Stimulated activated naive CD8-positive, alpha-beta T cell treated with anti-CD3 and anti-CD28 coated beads, Interleukin-15, amount 100 ng/mL, for 72 hours (primary cell): ENCODE data around the gene ZFY.
A peak's percentile ranks its signal among the peaks of the same experiment; 100 is the strongest.

ENCODE experiments used
- ATAC-seq: fragments of 150-1000 bp; cut with Tn5 transposase; 2 replicates; pipeline ENCODE4 v1.10.0; 2021; ENCODE audit warnings: mild to moderate bottlenecking, moderate library complexity
- DNase-seq, 2 donors: peaks; one replicate each; pipeline ENCODE4 v3.0.0; 2021 to 2022
- H3K27ac Mint-ChIP-seq, 2 donors: one replicate each; pipeline ENCODE4 v1.8.0; 2022; ENCODE audit warnings: mild to moderate bottlenecking in 2 of 2, mixed read lengths in 2 of 2, moderate library complexity in 2 of 2
- H3K27me3 Mint-ChIP-seq: one replicate; pipeline ENCODE4 v1.8.0; 2022; ENCODE audit warnings: mixed read lengths
- H3K4me1 Mint-ChIP-seq: one replicate; pipeline ENCODE4 v1.8.0; 2022; ENCODE audit warnings: mild to moderate bottlenecking, mixed read lengths
- H3K4me3 Mint-ChIP-seq, 2 donors: one replicate each; pipeline ENCODE4 v1.8.0; 2022; ENCODE audit warnings: mild to moderate bottlenecking in 2 of 2, mixed read lengths in 2 of 2, moderate library complexity in 1 of 2
- H3K9me3 Mint-ChIP-seq, 2 donors: one replicate each; pipeline ENCODE4 v1.8.0; 2022; ENCODE audit warnings: mixed read lengths in 2 of 2

Gene ZFY

GRCh38 chrY:3007967-3008366 is 72.8 kb downstream of the ZFY start:
- H3K9me3 Mint-ChIP-seq = no peaks in the 10 kb centered on the region
- no peak overlapping the region for H3K4me3 Mint-ChIP-seq
- ATAC-seq (no peak), DNase-seq (no peak)
- H3K4me1 Mint-ChIP-seq = peaks cover 31% of the 10 kb centered on the region
- no peaks in the 10 kb centered on the region for H3K27me3 Mint-ChIP-seq
- peak overlapping the region in 1 of 2 donors; percentile 23 for H3K27ac Mint-ChIP-seq

DNA sequence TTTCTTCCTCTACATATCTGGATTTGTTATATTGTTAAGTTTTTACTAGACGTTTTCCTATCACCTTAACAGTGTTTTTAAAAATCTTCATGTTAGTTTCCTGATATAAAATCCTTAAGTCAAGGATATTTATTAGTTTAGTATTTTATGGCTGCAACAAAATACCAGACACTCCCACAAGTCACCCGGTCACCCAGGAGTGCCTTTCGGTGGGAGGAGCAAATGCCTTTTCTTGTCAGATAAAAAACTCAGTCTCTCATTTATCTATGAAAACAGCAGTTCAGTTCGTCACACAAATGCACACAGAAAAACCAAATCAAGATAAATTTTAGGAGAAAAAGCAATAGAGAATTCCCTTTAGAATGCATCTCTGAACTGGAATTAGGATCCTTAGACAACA is 77.0 kb downstream of the ZFY start:
- no peak for ATAC-seq
- Mint-ChIP-seq H3K9me3 (peaks cover 0 to 6% of the 10 kb centered on the region in 2 donors), H3K4me3 (no peak overlapping the region), H3K27me3 (no peaks in the 10 kb centered on the region), H3K4me1 (peaks cover 18% of the 10 kb centered on the region), H3K27ac (no peak overlapping the region)
- no peak for DNase-seq

DNA sequence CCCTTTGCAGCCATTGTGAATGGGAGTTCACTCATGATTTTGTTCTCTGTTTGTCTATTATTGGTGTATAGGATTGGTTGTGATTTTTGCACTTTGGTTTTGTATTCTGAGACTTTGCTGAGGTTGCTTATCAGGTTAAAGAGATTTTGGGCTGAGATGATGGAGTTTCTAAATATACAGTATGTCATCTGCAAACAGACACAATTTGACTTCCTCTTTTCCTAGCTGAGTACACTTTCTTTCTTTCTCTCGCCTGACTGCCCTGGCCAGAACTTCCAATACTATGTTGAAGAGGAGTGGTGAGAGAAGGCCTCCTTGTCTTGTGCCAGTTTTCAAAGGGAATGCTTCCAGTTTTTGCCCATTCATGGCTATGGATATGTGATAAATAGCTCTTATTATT is 81.4 kb downstream of the ZFY start:
- Mint-ChIP-seq H3K27me3 (no peaks in the 10 kb centered on the region), H3K4me1 (peaks cover 18% of the 10 kb centered on the region), H3K4me3 (no peak overlapping the region), H3K9me3 (peaks cover 0 to 6% of the 10 kb centered on the region in 2 donors), H3K27ac (peak overlapping the region in 1 of 2 donors; percentile 84)
- ATAC-seq (no peak), DNase-seq (no peak)

DNA sequence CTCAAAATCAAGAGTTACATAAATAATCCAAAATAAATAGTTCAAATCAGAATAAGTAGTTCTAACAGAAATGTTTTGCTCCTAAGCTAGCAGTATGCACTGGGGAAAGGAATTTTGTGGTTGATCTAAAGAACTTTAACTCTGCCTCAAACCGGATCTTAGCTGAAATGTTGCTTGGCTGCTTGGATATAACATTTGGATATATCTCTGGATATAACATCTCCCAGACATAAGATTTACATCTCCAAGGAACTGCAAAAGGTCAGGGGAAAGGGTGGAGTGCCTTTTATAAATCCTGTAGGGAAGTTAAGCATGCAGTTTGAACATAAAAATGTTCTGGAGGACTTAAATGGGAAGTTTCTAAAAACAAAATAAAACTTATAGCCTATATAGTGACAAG is 83.4 kb downstream of the ZFY start:
- Mint-ChIP-seq H3K4me1 (peaks cover 8% of the 10 kb centered on the region), H3K4me3 (no peak overlapping the region), H3K27ac (peak overlapping the region in 1 of 2 donors; percentile 37), H3K9me3 (peaks cover 0 to 6% of the 10 kb centered on the region in 2 donors), H3K27me3 (no peaks in the 10 kb centered on the region)
- DNase-seq (no peak), ATAC-seq (no peak)

- DNase-seq (no peak), ATAC-seq (no peak)
- Mint-ChIP-seq H3K4me1 (peaks cover 8% of the 10 kb centered on the region), H3K9me3 (peaks cover 0 to 6% of the 10 kb centered on the region in 2 donors), H3K27ac (no peak overlapping the region), H3K4me3 (no peak overlapping the region), H3K27me3 (no peaks in the 10 kb centered on the region)
These were observed 84.4 kb downstream of the ZFY start for GRCh38 chrY:3019584-3019983.

GRCh38 chrY:3021176-3021575 is 86.0 kb downstream of the ZFY start:
- Mint-ChIP-seq H3K9me3 (peaks cover 0 to 6% of the 10 kb centered on the region in 2 donors), H3K27ac (no peak overlapping the region), H3K4me1 (peaks cover 15% of the 10 kb centered on the region), H3K4me3 (no peak overlapping the region), H3K27me3 (no peaks in the 10 kb centered on the region)
- no peak for DNase-seq
- no peak for ATAC-seq

DNA sequence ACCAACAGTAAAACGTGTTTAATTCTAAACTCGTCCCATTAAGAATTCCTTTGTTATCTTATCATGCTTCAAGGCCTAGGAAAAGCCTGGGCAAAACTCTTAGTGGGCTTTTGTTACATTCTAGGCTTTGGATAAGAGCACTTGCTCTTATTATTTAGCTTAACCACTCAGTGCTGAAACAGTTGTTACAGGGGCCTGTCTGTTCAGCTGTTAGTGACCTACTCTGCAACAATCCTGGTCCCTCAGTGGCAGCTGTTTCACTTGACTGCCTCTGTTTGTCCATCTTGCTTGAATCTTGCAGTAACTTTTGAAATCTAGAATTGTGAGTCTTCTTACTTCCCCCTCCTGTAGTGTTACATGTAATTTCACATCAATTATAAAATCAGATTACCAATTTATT is 88.4 kb downstream of the ZFY start:
- no peak overlapping the region for H3K4me3 Mint-ChIP-seq
- peak overlapping the region in 1 of 2 donors; percentile 22 for H3K27ac Mint-ChIP-seq
- H3K4me1 Mint-ChIP-seq = peaks cover 7% of the 10 kb centered on the region
- peaks cover 0 to 5% of the 10 kb centered on the region in 2 donors for H3K9me3 Mint-ChIP-seq
- no peaks in the 10 kb centered on the region for H3K27me3 Mint-ChIP-seq
- DNase-seq = no peak
- no peak for ATAC-seq

- no peak for DNase-seq
- H3K27me3 Mint-ChIP-seq = no peaks in the 10 kb centered on the region
- H3K4me1 Mint-ChIP-seq = peaks cover 19% of the 10 kb centered on the region
- no peak overlapping the region for H3K4me3 Mint-ChIP-seq
- peak overlapping the region in 1 of 2 donors; percentile 42 for H3K27ac Mint-ChIP-seq
- no peak for ATAC-seq
- H3K9me3 Mint-ChIP-seq = peaks cover 0 to 5% of the 10 kb centered on the region in 2 donors
These were observed 90.2 kb downstream of the ZFY start for GRCh38 chrY:3025357-3025756.
